Fibroblast of skin of back (primary cell): ENCODE data around the gene SLBP.
A peak's percentile ranks its signal among the peaks of the same experiment; 100 is the strongest.

Source experiments
- DNase-seq: peaks from one replicate; pipeline ENCODE4 v3.0.0-alpha.2; 2013

SLBP gene

DNA sequence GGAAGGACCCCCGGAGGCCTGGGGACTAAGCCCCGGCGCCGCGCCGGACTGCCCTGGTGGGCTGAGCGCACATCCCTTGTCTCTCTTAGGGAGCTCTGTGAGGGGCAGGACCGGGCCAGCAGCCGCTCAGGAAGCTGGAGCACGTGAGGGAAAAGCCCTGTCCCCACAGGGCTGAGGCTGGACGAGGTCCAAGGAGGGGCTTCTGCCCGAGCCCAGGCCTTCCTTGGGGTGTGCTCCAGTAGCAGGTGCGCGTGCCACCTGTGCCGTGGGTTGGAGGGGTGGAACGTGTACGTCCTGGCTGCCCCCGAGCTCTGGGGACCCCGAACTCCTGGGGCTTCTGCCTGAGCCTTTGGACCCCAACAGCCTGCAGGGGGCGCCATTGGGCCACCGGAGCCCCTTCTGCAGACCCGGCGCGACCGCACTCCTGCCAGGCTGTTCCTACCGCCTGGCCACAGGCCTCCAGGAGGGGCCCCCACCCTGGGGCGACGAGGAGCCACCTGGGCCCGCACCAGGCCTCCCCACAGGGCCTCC lies 36.4 kb upstream of the SLBP start:
- DNase-seq, result peak; percentile 57

DNA sequence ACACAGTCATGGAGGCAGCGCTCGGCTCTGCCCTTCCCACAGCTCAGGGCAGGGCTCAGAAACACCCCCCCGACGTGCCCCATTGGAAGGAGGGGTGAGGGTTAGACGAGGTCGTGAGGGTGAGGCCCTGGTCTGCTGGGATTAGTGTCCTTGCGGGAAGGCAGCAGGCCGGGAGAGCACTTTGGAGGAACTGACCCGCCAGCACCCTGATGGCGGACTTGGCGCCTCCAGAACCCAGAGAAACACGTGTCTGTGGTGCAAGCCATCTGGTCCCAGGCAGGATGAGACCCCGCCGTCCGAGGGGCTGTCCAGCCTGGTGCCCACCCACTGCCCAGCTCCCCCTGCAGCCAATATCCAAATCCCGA lies 35.5 kb upstream of the SLBP start:
- DNase-seq, result no peak

DNA sequence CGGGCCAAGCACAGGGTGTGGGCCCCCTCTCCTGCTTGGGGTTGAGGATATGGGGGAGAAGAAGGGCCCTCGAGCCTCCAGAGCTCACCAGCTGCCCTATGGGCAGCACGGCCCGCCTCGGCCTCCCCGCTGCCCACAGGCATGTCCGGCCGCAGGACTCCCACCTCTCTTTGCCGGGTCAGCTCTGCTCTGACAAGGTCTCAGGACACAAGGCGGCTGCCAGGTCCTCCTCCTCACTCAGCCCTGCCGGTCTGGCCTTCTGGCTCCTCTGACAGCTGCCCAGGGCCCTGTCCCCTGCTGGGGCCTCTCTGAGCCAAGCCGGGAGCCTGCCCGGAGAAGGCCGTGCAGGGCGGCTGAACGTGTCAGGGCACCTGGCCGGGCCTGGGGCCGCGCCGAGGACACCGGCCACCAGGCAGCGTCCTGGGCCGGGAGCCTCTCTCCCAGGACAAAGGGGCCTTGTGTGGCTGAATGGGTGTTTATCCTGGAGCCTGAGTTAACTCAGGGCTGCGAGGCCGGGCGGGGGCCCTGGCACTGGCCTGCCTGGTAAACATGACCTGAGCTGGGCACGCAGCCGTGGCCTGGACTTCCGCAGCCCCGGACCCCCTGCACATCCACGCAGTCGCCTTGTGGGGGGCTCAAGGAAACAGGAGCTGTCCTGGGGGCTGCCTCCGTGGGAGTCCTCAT lies 34.9 kb upstream of the SLBP start:
- no peak for DNase-seq

DNA sequence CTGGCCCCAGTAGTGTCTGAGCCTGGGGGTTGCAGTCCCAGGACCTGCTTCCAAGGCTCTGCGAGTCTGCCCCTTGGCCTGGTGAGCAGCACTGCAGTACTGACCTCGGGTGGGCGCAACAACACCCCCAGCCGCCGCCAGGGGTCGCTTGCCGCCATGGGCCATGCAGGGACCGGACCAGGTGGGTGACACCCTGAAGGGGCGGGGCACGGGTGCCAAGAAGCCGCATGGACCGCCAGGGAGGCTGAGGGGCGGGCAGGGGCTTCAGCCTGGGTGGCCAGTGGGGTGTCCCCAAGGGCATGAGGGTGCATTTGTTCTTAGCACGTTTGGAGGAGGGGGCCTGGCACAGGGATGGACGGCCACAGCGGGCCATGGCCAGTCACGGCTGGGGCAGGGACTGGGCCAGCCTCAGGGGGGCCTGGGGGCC lies 34.2 kb upstream of the SLBP start:
- DNase-seq, result peak; percentile 68

- DNase-seq, result no peak
Measured at GRCh38 chr4:1745697-1746096, 33.6 kb upstream of the SLBP start.

GRCh38 chr4:1745165-1745564 lies 33.0 kb upstream of the SLBP start:
- no peak for DNase-seq

GRCh38 chr4:1744552-1744951 lies 32.4 kb upstream of the SLBP start:
- DNase-seq, result no peak

GRCh38 chr4:1743975-1744374 lies 31.9 kb upstream of the SLBP start:
- no peak for DNase-seq

DNA sequence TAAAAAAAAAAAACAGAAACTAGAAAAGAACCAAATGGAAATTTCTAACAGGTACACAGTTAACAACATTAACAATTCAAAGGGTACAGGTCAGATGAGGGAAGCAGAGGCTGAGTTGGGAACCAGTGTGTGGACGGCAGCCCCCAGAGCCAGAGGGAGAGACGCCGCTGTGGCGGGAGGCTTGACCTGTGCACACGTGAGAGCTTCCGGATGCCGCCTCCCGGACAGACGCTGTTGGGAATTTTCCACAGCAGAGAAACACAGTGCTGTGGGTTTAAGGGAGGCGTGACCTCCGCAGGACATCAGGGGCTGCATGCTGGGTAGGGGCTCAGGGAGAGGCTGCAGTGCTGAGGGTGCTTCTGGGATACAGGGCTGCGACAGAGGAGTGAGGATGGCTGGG lies 31.4 kb upstream of the SLBP start:
- DNase-seq, result no peak

GRCh38 chr4:1741208-1741607 lies 29.1 kb upstream of the SLBP start:
- no peak for DNase-seq

DNA sequence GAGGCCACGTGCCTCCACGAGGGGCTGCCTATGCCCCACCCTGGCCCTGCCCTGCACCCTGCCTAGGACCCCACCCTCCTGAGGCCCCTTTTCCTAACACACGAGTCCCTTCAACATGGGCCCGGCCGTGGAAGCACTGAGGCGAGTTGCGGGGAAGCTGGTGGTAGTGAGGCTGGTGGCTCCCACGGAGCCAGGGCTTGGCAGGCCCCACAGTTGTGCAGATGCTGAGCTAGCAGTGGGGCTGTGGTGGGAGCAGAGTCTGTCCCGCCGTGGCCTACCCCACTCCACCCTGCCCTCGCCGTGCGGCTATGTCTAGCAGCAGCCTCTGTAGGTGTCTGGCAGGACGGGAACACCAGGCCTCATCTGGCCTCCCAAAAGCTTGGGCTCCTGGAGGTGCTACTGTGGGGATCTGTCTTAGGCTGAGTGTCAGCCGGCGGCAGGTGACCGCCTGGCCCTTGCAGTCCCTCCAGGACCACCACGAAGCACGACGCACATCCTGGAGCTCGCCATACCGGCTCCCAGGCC lies 28.0 kb upstream of the SLBP start:
- DNase-seq, result no peak

DNA sequence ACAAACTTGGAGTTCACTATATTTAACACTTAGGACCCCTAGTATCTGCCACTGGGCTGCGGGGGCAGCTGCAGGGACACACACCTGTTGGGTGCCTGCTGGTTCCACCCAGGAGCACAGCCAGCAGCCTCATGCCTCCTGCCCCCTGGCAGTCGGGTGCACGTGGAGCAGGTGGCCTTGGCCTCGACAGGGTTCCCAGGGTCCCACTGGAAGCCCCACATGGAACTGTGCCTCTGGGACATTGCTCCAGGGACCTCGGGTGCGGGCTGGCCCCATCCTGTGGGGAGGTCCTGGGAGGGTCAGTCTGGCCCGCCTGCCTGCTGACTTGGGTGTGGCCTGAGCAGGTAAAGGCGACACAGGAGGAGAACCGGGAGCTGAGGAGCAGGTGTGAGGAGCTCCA lies 27.2 kb upstream of the SLBP start:
- no peak for DNase-seq

DNA sequence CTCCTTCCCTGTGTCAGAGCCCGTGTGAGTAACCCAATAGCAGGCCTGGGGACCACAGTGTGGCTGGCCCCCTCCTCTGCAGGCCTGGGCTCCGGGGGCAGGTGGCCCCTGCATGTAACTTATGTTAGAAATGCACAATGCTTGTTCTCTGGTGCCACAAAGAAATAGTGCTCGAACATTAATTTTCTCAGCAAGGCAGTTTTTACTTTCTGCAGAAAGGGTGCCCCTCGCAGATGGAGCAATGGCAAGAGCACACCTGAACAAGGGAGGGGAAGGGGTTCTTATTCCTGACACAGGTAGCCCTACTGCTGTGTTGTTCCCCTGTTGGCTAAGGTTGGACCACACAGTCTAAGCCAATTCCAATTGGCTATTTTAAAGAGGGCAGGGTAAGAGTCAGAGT lies 26.3 kb upstream of the SLBP start:
- DNase-seq, result no peak

GRCh38 chr4:1737666-1738065 lies 25.5 kb upstream of the SLBP start:
- no peak for DNase-seq

DNA sequence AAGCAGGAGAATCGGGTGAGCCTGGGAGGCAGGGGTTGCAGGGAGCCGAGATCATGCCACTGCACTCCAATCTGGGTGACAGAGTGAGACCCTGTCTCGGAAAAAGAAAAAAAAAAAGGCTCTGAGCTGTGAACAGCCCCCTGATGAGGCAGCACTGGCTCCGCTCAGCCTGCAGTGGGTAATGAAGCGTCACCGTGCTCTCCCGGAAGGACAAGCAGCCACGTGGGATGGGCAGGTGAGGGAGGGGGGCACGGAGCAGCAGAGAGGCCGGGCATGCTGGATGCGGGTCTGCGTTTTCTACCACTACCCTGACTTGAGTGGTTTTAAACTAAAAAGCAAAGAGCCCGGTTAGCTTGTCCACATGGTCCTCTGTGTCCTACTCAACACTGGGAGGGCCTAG lies 24.7 kb upstream of the SLBP start:
- DNase-seq, result no peak

GRCh38 chr4:1735215-1735614 lies 23.1 kb upstream of the SLBP start:
- DNase-seq, result no peak

GRCh38 chr4:1732911-1733310 lies 20.8 kb upstream of the SLBP start:
- DNase-seq, result no peak

GRCh38 chr4:1731180-1731579 lies 19.1 kb upstream of the SLBP start:
- no peak for DNase-seq

DNA sequence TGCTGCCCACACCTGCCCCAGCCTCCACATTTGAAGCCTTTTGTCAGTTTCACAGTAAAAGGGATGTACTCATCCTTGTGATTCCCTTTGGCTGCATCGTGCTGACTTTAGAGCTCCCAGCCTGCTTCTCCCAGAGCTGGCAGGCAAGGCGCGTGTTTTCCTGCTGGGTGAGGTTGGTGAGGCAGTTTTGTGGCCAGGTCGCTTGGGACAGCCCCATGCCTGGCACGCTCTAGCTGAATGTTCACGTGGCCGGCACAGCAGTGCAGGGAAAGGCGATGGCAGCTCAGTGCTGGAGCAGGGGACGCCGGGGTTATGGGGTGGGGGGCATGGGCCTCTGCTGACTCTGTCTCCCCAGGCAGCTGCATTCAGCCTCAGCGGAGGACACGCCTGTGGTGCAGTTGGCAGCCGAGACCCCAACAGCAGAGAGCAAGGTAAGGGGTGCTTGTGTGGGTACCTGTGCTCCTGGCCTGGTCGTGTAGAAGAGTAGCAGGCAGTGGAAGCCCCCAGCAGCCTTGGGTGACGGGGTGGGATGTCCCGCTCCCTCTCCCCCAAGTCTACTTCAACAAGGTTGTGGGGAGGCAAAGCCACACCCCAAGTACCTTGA lies 18.5 kb upstream of the SLBP start:
- no peak for DNase-seq

DNA sequence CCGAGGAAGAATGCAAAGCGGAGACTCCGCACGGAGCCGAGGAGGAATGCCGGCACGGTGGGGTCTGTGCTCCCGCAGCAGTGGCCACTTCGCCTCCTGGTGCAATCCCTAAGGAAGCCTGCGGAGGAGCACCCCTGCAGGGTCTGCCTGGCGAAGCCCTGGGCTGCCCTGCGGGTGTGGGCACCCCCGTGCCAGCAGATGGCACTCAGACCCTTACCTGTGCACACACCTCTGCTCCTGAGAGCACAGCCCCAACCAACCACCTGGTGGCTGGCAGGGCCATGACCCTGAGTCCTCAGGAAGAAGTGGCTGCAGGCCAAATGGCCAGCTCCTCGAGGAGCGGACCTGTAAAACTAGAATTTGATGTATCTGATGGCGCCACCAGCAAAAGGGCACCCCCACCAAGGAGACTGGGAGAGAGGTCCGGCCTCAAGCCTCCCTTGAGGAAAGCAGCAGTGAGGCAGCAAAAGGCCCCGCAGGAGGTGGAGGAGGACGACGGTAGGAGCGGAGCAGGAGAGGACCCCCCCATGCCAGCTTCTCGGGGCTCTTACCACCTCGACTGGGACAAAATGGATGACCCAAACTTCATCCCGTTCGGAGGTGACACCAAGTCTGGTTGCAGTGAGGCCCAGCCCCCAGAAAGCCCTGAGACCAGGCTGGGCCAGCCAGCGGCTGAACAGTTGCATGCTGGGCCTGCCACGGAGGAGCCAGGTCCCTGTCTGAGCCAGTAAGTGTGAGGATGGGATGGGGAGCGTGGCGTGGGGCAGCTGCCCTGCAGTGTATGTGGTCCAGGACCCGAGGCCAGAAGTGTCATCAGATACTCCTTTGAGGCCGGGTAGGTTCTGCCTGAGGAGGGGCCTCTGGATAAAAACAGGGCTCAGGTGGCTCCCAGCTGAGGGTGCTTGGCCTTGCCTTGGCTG lies 16.2 kb upstream of the SLBP start:
- no peak for DNase-seq

- peak; percentile 77 for DNase-seq
Measured at GRCh38 chr4:1727117-1728031, 15.3 kb upstream of the SLBP start.
